HG03520 (cell line): Measurements from ENCODE around the gene VPS4B.

ENCODE experiments used
- ATAC-seq: cut with Tn5 transposase; IDR thresholded peaks from one replicate; pipeline ENCODE4 v1.9.1; 2021; ENCODE audit warnings: mild to moderate bottlenecking, moderate library complexity; ENCODE audit not compliant: unreplicated experiment

VPS4B gene

DNA sequence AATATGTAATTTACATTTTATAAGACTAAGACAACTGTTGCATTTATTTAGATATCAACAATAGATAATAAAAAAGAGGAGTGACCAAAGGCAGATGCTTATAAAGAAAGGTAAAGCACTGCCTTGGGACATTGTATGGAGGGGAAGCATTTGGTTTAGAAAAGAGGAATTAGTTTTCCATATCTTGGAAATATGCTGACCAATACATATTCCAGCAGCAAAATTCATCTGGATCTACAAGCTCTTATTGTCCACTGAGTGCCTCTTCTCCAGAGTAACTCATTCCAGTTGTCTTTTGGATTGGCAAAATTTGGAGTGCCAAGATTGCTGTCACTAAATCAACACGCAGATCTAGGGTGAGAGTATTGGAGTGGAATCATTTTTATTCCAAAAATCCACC is 8.9 kb upstream of the VPS4B start:
- ATAC-seq, result no peak

DNA sequence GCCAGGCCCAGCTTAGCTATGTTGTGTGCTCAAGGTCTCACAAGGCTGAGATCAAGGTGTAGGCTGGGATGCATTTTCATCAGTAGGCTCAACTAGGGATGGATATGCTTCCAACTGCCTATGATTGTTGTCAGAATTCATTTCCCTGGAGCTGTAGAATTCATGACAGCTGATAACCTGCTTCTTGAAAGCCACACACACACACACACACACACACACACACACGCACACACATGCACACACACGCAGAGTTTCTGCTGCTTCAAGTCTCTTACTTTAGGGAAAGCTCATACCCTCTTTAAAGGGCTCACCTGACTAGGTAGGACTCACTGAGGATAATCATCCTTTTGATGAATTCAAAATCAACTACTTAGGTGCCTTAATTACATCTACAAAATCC is 8.2 kb upstream of the VPS4B start:
- no peak for ATAC-seq

DNA sequence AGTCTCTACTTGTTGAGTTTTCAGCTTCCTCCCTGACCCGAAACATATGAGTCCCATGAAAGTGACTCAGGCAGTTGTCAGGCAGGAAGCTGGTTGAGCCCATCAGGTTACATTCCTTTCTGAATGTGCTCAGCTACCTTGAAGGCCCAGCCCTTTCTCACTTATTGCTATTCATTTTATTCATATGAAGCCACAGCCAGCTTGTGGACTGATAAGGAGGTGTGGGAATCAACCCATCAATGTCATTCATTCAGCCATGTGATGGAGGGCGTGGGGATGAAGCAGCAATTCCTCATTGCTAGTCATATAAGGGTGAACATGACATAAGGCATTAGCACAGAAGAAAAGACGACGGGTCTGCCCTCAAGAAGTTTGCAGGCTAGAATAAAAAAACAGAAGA is 5.3 kb upstream of the VPS4B start:
- ATAC-seq, result no peak

DNA sequence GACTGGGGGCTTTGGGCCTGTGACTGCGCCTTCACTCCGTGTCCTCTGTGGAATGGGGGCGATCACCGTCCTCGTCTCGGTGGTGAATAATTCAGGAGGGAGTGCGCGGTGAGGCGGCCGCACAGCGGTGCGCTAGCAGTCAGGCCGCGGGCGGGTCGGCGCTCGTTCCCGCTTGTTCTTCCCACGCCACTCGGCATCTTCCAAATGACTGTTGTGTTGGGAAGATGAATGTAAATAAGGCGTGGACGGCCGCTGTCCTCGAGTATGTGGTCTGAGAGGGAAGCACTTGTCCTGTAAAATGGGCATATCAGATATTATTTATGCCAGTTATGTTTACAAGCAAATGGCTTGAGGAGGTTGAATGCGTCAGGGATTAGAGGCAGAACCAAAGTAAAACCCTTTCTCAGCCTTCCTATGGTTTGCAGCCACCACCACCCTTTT is 608 bp upstream of the VPS4B start:
- ATAC-seq, result no peak

- ATAC-seq, result no peak
Measured at GRCh38 chr18:63421514-63421913, 762 bp downstream of the VPS4B start.

GRCh38 chr18:63412953-63413352 is 9.3 kb downstream of the VPS4B start:
- ATAC-seq, result no peak

GRCh38 chr18:63410792-63411191 is 11.5 kb downstream of the VPS4B start:
- ATAC-seq, result no peak

GRCh38 chr18:63409301-63409700 is 13.0 kb downstream of the VPS4B start:
- no peak for ATAC-seq

DNA sequence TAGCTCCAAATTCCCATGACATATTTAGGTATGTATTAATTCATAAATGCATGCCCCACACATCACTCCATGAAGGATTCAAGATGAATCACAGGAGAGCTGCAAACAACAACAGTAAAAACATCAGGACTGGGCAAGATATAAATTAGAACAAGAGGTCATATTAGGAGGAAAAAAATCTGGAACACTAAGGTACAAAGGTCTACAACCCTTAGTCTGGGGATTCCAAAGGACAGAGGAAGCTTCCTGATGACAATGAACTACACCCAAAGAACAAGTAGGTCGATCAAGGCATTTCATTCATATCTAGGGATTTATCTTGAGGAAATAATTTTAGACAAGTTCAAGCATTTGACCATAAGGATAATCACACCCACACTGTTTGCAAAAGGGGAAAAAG is 14.5 kb downstream of the VPS4B start:
- ATAC-seq, result no peak

DNA sequence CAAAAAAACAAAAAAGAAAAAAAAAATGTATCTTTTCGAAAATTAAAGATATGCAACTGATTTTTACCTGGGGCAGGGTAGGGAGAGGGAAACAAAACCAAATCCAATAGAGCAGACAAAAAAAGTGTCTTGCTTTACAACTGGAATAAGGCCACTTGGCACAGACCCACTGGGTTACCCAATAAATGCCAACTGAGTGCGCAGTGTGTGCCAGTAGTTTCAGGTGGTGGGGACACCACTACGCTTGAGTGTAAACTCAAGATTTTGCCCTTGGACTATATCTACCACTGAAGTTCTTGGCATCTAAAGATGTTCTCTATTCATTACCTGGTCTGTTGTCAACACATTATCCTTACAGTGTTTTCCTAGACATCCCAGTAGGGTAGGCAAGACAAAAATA is 16.3 kb downstream of the VPS4B start:
- ATAC-seq, result no peak

- ATAC-seq, result no peak
Measured at GRCh38 chr18:63402246-63403162, 19.8 kb downstream of the VPS4B start.

GRCh38 chr18:63399300-63399699 is 23.0 kb downstream of the VPS4B start:
- ATAC-seq, result no peak

DNA sequence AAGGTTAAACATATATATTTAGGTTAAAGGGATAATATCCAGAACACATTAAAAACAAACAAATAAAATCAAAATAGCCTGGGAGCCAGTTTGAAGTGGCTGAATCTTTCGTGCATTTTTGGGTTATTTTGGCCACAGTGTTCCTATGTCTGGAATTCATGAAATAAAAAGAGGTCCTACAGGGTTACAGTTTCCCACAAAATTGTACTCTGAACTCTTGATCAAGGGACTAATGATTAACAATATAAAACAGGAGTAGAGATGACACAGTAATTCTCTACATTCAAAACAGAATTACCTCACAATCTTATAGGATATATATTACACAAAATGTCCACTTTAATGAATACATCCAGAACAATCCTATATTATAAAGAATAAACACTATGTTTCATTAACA is 24.9 kb downstream of the VPS4B start:
- ATAC-seq, result no peak

- no peak for ATAC-seq
Measured at GRCh38 chr18:63395503-63395902, 26.8 kb downstream of the VPS4B start.

DNA sequence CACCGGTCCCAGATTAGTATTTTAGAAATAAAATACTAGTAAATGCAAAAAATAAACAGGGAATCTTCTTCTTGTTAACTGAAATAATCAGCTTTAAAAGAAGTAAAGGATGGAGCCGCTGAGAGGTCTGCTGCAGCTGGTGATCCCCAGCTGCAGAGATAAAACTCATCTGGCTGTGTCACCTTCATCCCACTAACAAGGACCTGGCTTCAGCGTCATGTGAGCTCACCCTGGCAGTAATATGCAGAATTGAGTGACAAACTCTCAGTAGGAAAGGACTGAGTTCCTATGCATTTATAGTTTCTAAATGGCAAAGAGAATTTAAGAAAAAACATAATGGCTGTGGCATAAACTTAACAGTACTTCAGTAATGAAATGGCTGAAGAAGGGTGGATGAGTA is 27.3 kb downstream of the VPS4B start:
- no peak for ATAC-seq

DNA sequence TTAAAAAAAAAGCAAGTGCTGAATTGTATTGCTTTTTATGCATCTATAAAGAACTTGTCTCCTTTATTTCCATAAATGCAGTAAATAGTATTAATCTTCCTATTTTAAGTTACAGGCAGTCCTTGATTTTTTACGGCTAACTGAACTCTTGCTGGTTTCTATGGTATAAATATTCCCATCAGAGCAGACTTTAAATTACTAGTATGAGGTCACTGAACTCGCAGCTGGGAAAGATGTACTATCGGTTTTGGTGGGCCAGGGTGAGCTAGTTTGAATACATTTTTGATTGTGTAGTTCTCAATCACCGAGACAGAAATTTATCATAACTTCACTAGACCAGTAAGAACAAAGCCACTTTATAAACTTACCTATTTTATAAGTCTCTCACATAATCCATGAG is 34.4 kb downstream of the VPS4B start:
- ATAC-seq, result no peak

DNA sequence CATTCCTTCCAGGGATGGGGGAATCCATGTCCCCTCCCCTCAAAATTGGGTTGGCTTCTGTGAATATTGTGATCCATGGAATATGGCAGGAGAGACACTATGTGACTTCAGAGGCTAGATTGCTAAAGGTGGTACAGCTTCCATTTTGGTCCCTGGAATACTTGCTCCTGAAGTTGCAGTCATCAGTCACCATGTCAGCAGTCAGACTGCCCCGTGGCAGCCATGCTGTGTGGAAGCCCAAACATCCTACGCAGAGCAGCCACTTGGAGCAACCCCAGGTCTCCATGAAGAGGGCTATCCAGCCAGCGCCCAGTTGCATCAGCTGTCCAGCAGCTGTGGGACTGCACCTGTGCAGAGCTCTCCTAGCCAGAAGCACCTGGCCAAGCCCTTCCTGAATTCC is 39.4 kb downstream of the VPS4B start:
- ATAC-seq, result no peak

DNA sequence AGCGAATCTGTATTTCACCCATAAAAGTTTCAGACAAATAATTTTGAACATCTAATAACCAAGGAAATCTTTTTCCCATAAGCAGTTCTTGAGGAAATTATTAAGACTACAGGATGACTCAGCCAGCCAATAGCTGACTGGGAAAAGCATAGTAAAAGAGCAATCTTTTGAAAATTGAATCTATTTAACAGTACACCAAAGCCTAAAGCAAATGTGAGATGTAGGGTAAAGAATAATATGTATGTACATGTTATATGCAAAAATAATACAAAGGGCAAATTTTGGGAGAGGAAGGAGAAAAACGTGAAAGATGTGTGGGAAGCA is 42.7 kb downstream of the VPS4B start:
- ATAC-seq, result no peak

DNA sequence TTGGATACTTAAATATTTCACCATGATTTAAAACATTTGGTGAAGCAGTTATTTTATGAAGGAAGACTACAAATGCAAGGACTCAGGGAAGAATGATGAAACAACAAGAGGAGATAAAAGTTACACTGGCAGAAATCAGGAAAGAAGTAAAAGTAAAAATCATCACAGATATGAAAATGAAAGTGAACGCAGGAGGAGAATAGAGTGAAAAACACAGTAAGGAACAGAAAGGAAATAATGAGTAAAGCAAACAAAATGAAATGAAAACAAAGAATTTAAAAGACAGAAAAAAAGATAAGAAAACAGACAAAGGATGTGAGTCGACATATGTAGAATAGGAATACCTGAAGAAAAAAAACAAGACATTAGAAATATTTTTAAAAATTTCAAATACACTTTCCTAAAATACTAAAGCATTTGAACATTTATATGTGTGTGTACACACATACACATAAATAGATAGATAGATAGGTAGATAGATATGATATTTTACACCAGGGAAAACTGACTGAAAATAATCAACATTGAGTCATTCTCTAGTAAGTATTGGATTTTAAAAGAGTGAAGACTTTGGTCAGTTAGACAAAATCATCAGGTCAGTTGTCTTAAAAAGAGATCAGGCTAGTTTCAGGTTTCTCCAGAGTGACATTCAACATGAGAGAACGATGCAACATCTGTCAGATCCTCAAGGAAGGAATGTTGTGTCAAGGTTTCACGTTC is 43.2 kb downstream of the VPS4B start:
- no peak for ATAC-seq

GRCh38 chr18:63377275-63377980 is 44.8 kb downstream of the VPS4B start:
- no peak for ATAC-seq

- no peak for ATAC-seq
Measured at GRCh38 chr18:63376538-63376937, 45.7 kb downstream of the VPS4B start.

GRCh38 chr18:63374540-63374939 is 47.7 kb downstream of the VPS4B start:
- no peak for ATAC-seq
